ENCODE results near the gene ZBTB7C. TPM values are rescaled to one million over a fixed set of nuclear protein-coding genes. Genes with fewer than 3 reads are reported as not detected.
A peak's percentile ranks its signal among the peaks of the same experiment; 100 is the strongest.

Gene ZBTB7C
- total RNA-seq, 1 donor from 2014 or later = 2.6 TPM

DNA sequence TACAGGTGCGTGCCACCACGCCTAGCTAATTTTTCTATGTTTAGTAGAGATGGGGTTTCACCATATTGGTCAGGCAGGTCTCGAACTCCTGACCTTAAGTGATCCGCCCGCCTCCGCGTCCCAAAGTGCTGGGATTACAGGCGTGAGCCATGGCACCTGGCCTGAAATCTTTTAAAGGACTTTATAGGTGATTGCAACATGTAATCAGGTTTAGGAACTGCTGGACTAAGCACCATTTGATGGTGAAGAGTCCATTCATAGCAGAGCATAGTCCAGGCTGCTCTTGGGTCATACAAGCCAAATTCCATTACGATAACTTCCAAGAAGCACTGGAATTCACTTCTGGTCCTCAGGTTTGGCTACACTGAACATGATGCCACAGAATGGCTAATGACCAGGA lies 278.1 kb downstream of the ZBTB7C start:
- ATAC-seq (ENCODE audit: poor library complexity) (no peak), DNase-seq (no peak)
- intact Hi-C loops (cut with DNase I) = no loop called here

DNA sequence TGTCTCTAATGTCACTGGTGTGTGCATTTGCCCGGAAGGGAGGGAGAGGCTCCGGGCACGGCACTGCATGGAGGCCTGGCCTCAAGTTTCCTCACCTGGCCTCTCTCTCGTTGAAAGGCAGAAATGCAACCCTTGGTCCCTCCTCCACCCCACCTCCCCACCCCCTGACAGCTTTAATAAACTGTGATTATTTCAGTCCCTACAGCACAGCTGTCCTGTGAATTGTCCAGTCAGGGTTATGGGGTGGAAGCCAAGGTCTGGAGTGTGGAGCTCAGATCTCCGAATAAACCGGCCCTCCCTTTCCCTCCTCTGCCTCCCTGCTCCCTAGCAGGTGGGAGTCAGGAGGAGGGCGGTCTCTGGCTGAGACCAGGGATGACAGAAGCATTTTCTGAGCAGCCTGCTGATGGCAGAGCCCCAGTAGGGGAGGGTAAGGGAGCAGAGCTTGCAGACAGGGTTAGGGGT lies 279.5 kb downstream of the ZBTB7C start:
- DNase-seq (no peak), ATAC-seq (ENCODE audit: poor library complexity) (no peak)
- intact Hi-C loops (cut with DNase I) = no loop called here

DNA sequence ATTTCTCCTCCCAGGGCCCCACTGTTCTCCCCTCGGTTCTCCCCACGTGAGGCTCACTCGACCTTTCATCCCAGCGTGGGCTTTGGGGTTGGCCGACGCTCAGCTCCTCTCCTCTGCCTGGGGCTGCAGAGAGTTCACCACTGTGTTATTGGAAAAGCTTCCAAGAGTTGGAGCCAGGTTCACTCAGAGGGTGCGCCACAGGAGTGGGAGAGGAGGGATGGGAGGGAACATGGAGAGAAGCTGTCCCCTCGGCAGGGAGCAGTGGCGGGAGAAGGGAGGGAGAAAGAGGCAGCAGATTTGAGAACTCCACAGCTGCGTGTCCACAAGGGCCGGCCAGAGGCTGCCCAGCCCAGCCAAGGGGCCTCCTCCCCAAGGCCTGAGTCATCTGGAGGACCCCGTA lies 281.6 kb downstream of the ZBTB7C start:
- DNase-seq = no peak
- intact Hi-C loops (cut with DNase I) = no loop called here

DNA sequence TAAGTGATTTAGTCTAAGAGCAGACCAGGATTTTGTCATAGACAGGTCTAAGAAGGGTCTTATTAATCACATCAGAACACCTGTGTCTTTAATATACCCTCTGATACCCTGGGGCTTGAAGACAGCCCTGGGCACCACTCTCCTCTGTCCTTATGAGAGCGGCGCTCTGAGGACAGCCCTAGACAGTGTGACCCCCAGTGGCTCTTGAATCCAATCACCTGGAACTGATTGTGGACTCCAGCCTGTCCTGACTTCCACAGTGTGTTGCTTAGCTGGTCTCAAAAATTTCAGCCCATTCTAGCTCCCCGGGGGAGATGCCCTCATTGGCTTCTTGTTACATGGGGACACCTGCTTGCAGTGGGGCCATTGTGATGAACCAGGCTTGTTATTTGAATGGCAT lies 282.9 kb downstream of the ZBTB7C start:
- no peak for DNase-seq
- intact Hi-C loops (cut with DNase I) = no loop called here
- no peak for ATAC-seq (ENCODE audit: poor library complexity)

More for the DNA sequence above, 281.6 kb downstream of the ZBTB7C start:
- no peak for ATAC-seq (ENCODE audit: poor library complexity)

DNA sequence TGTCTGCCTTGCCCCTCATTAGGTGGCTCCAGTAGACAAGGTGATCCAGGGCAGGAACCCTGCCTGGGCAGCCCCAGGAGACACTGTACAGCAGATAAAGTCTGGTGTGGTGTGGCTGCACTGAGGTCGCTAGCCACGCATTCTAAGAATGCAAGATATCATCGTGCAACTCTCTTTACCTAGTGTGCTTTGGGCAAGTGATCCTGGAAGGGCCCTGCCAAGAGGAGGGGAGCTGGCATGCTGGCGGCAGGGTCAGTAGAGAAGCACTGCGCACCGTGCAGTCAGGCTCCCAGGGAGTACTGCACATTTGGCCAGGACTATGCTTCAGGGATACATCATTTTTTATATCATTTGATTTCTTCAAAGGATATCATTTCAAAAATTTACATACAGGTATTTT lies 283.5 kb downstream of the ZBTB7C start:
- ATAC-seq (ENCODE audit: poor library complexity) (peak; percentile 41), DNase-seq (no peak)
- intact Hi-C loops (cut with DNase I) = no loop called here

DNA sequence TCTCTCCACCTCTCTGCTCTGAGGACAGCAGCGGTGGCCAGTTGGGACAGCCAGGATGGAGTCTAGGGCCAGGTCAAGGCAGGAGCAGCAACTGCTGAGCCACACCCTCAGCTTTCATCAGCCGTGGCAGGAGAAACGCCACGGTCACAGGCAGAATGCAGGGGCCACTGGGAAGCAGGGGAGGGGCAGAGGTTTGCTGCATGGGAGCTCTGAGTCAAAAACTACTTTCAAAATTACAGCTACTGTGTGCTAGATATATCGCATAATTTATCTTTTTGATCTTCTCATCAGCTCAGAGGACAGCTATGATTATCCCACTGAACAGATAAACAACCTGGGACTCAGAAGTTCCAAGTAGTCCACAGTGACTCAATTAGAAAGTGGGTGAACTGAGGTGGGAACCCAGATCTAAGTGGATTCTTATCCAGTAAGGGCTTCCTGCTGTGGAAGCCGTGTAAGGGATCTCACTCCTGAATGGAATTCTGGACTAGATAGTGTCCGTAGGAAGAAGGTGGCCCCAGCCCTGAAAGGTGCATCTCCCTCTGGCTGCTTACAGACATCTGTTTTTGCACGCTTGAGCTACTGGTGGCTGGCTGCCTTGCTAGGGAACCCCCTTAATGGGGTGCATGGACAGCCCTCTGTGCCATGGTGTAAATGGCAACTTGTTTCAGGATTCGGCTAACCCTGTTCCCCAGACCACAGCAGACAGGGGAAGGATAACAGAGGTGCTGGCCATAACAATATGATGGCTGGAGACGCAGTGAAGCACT lies 284.1 kb downstream of the ZBTB7C start:
- intact Hi-C loops (cut with DNase I) = no loop called here
- ATAC-seq (ENCODE audit: poor library complexity) = no peak

DNA sequence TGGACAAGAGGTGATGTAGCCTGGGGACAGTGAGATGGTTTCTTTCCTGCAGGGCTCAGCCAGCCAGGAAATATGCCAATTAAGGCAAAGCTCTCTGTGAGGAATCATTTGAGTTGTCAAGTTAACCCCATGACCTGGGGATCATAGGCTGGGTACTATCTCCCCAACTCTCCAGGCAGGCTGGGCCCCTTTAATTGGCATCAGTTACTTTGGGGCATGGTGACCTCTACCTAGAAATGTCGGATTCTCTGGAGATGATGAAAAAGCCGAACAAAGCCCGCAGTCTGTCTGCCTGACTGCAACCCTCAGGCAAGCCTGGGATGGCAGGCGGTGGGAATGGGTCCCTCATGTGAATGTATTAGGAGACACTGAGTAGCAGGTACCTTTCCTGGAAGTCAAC lies 285.2 kb downstream of the ZBTB7C start:
- ATAC-seq (ENCODE audit: poor library complexity) = no peak
- DNase-seq = no peak
- intact Hi-C loops (cut with DNase I) = no loop called here

More for the DNA sequence above, 284.1 kb downstream of the ZBTB7C start:
- DNase-seq = no peak

DNA sequence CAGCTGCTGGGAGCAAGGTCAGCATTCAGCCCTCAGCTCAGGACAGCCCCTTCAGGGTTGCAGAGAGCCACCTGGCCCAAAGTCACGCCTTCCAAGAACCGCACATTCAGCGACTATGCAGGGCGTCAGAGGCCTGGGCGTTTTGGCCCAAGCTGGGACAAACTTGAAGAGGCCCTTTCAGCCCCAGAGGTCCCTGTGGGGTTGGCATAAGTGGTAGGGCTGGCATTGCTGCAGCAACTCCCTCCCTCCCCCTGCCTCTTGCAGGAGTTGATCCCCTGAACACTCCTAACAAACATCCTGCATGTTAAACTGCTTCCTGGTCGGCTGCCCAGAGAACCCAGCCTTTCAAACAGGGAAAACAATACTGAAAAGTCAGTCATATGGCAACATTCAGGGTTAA lies 285.9 kb downstream of the ZBTB7C start:
- intact Hi-C loops (cut with DNase I) = no loop called here
- no peak for ATAC-seq (ENCODE audit: poor library complexity)
- no peak for DNase-seq

DNA sequence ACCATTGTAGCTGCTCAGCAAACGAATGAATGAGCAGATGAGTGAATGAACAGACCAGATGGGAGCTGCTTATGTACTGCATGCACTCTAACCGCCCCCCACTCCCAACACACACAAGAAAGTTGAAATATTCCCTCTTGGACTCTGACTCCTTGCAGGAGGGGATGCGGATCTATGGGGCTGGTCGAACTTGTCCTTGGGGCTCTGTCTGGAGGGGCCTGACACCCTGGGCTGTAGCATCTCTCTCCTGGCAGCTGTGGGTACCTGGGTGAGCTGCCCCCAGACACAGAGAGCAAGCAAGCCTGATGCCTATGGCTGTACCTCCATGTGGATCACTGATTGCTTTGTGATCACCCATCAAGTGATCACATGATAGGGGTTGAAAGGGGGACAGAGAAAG lies 286.4 kb downstream of the ZBTB7C start:
- DNase-seq (no peak), ATAC-seq (ENCODE audit: poor library complexity) (no peak)
- intact Hi-C loops (cut with DNase I) = no loop called here

DNA sequence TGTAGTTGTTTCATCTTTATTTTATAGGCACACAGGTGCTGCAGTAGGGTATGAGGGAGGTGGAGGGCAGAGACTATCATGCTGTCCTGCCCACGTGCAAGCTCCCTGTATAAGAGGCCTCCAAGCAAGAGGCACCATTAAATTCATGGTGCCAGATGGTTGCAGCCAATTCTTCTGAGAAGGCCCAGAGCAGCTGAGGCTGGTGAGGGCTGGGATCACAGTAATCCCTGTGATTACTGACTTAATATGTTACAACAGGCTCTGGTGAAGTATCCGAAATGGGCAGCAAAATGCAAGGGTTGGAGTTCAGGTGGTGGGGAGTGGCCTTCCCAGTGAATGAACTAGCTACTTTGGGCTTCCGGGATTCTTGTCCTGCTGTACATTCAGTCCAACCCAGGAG lies 286.8 kb downstream of the ZBTB7C start:
- DNase-seq (no peak), ATAC-seq (ENCODE audit: poor library complexity) (no peak)
- intact Hi-C loops (cut with DNase I) = no loop called here

DNA sequence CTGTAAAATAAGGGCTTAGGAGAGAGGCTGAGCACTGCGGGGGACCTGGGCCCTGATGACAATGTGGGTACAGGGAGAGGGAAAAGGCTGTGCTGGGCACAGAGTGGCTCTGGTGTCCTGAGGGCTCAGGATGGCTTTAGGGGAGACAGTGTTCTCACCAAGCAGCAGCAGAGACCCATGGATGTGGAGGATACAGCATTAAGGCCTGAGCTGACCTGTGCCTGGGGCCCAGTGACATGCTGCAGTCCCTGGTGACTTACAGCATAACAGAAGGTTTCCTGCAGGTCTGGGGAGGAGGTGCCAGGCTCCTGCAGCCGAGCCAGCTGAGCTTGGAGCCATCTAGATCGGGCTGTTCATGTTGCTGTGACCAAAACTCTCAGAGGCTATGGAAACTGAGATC lies 287.4 kb downstream of the ZBTB7C start:
- DNase-seq = no peak

DNA sequence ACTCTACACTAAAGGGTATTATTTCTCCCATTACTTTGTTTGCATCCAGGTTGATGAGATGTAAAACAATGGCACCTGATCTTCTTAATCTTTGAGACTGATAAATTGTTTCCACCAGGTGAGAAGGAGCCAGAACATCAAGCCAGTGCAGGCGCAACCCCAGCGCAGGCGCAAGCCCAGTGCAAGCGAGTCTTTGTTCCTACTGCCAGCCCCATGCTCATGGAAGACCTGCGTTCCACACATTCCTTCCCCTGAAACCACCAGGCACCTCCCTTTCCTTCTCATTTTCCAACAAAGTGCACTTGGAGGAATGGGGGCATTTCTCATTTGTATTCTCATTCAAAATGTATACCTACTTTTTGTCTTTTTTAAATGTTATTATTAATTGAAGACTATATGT lies 290.0 kb downstream of the ZBTB7C start:
- intact Hi-C loops (cut with DNase I) = no loop called here
- ATAC-seq (ENCODE audit: poor library complexity) (no peak), DNase-seq (no peak)

More for the DNA sequence above, 287.4 kb downstream of the ZBTB7C start:
- ATAC-seq (ENCODE audit: poor library complexity) = no peak
- intact Hi-C loops (cut with DNase I) = no loop called here

DNA sequence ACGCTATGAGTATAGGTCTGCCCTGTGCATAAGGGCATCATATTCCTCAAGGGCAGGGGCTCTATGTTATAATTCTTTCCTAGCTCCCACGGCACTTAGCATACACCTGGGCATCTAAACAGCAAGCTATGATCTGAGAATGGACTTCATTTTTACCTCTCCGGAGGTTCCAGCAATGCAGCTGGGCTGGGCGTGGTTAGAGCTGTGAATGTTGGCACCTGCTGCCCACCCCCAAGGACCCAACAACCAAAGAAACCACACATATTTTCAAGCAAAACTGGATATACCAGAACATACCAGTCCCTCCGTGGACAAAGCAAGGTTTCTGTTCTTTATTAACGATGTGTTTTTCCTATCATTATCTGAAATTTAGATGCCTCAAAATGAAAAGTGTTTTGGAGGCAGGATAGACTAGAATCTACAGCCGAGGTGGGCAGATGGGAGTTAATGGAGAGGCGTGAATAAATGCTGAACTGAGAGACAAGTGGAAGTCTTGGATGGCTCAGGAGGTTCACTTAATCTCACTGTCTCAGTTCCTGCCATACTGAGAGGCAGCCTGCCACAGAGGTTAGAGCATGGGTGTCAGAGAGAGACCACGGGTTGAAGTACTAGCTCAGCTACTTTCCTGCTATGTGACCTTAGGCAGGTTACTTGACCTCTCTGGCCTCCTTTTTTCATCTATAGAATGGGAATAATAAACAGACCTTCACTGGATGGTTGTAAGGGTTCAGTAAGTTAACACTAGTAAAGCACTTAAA lies 292.1 kb downstream of the ZBTB7C start:
- no peak for ATAC-seq (ENCODE audit: poor library complexity)
- no peak for DNase-seq
- intact Hi-C loops (cut with DNase I) = no loop called here

DNA sequence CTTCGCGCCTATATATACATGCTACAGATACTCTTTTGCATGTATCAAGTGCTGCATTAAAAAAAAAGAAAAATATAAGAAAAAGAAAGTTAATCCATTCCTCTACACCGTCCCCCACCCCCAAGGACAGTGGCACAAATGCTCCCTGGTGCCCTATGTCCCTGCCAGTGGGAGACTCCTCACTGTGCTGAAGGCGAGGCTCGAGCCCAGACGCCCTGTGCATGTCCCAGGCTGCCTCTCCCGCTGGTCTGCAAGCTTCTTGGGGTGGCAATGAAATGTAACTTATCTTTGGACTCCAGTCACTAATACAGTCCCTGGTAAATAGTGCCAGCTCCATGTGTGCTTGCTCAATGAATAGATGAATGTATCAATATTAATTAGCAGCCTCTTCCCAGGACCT lies 293.2 kb downstream of the ZBTB7C start:
- DNase-seq = no peak
- intact Hi-C loops (cut with DNase I) = no loop called here
- no peak for ATAC-seq (ENCODE audit: poor library complexity)

DNA sequence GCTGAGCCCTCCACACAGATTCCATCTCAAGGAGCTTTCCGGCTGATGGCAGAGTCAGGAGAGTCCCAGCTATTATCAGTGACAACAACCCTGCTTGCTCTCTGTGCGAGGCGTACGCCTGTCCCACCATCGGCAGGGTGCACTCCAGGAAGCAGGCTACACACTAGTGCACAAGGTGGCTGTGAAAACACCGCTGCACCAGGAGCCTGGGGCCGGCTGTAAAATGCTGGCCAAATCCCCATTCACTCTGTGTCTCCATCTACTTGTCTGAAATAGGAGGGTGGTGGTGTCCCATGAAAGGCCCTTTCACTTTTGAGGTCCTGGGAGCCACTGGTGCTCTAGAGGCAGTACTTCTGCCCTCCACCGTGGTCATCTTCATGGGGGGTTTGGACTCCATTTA lies 295.5 kb downstream of the ZBTB7C start:
- DNase-seq (no peak), ATAC-seq (ENCODE audit: poor library complexity) (no peak)
- intact Hi-C loops (cut with DNase I) = no loop called here

DNA sequence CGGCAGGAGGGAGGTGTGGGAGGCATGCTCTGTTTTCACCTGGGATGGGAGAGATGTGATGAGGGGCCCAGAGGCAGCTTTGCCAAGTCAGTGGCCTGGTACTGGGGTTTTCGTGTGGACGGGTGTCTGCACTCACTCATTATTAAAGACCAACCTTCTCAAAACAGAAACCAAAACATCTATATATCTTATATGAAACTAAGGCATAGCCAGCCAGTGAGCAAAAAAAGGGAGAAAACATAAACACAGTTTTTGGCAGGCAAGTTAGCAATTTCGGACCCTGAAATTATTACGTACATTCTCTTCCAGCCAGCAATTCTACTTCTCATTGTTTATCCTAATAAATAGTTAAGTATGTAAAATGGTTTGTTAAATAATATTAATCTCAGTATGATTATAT lies 297.6 kb downstream of the ZBTB7C start:
- ATAC-seq (ENCODE audit: poor library complexity) (no peak), DNase-seq (no peak)
- intact Hi-C loops (cut with DNase I) = no loop called here

DNA sequence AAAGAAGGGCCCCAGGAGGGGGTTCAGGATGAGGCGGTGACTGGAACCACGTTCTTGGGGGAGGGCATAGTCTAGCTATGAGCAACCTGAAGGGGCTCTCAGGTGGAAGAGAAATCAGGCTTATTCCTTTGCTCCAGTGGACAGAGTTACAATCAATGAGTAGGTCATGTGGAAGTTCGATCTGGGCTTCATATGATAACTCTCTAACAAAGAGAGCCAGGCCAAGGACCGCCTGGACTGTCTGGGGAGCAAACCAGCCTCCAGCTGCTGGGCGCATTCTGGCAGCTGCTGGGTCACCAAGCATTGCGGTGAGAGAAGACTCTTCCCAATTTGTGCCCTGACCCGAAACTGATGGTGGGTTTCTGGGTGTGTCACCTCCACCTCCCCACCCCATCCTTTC lies 298.4 kb downstream of the ZBTB7C start:
- intact Hi-C loops (cut with DNase I) = no loop called here
- ATAC-seq (ENCODE audit: poor library complexity) = no peak
- DNase-seq = no peak

DNA sequence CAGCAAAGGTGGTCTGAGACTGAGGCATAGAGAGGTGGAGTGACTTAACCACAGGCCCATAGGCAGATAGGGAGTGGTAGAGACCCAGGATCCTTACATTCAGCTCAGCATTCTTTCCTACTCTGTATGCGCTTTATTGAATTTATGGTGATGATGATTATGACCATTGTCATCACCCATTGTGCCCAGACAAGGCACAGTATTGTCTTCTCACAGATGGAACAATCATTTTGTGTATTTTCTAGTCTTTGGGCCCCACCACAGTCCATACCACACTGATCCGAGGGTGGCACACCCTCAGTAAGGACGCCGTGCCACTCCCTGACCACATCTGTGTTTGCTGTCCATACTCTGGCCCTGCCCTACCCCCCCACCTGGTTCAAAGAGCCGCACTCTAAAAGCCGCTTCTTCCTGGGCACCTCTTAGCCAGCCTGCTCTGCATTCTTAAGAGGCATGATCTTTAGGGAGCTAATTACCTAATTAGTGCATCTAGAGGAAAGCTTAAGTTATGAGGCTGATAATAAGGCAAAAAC lies 299.2 kb downstream of the ZBTB7C start:
- no peak for DNase-seq
- ATAC-seq (ENCODE audit: poor library complexity) = no peak
- intact Hi-C loops (cut with DNase I) = no loop called here

DNA sequence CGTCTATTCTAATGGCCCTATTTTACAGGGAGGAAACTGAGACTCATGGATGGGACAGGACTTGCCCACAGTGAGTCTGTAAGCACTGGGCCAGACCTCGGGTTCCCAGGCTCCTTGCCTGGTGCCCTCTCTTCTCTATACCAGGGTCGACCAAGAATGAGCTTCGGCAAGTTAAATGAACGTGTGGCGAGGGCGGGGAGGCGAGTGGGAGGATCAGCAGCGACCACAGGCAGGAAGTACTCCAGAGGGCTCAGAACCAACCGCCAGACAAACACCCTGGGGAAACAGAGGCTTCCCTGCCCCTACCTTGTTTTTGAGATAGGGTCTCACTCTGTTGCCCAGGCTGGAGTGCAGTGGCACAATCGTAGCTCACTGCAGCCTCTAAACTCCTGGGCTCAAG lies 301.0 kb downstream of the ZBTB7C start:
- DNase-seq (no peak), ATAC-seq (ENCODE audit: poor library complexity) (no peak)
- intact Hi-C loops (cut with DNase I) = no loop called here

Data from Right ventricle myocardium superior (tissue), 1 donor.